K562 (cell line): ENCODE results near the gene LRMDA. TPM values are rescaled to one million over a fixed set of nuclear protein-coding genes. Genes with fewer than 3 reads are reported as not detected.

Experiments
- ATAC-seq: fragments of 200-7000 bp; cut with Tn5 transposase; 3 replicates; pipeline ENCODE4 v1.9.1; 2020; ENCODE audit warnings: moderate library complexity
- BruUV-seq: library from RNA; stranded (reverse); fragments of 400-500 nt; replicated peaks from 2 replicates; lab custom pipeline; 2021; lab: Mats Ljungman, UMichigan
- CTCF ChIA-PET: fragments of 300-600 bp; formaldehyde crosslinking; extraction: SDS; loops from one replicate; lab custom pipeline; 2021; ENCODE audit warnings: low intra/inter-chr PET ratio; lab: Yijun Ruan, JAX
- POLR2A ChIA-PET: fragments of 300-600, 350-650 bp; sonication (Branson Sonifier 250); formaldehyde crosslinking; extraction: SDS; loops from one replicate; lab custom pipeline; 2021; ENCODE audit warnings: antibody characterized with exemption, inconsistent platforms; lab: Yijun Ruan, JAX
- DNase-seq, 4 experiments: peaks; one replicate each; pipeline versions ENCODE4 v3.0.0 to v3.0.0-alpha.2; 2011 to 2018; ENCODE audit warnings: low spot score in 3 of 4, mixed read lengths in 3 of 4; ENCODE audit errors: extremely low read depth in 1 of 4
- FAIRE-seq: peaks from 2 replicates; lab custom pipeline; 2011; peaks lifted over from hg19 to GRCh38; lab: Jason Lieb, UNC
- H2AFZ ChIP-seq: 2 replicates; pipeline ENCODE4 v1.6.0; 2011; ENCODE audit warnings: low read depth, low read length, control low read depth, inconsistent platforms
- H3K27ac ChIP-seq: fragments of 200-600 bp; 3 replicates; pipeline ENCODE4 v1.8.0; 2011; ENCODE audit warnings: low read depth, mild to moderate bottlenecking, control low read depth, inconsistent platforms, low read length, moderate library complexity, mixed read lengths; ENCODE audit errors: extremely low read depth
- H3K27me3 ChIP-seq, 2 experiments: fragments of 300-600 bp in 1 of 2; 2 replicates in 1 of 2; 3 replicates in 1 of 2; pipeline versions ENCODE4 v1.6.0 to v1.8.0; 2011; ENCODE audit warnings: inconsistent platforms in 2 of 2, low read length in 2 of 2, mild to moderate bottlenecking in 1 of 2, mixed read lengths in 1 of 2, moderate library complexity in 1 of 2; ENCODE audit not compliant: control insufficient read depth in 2 of 2, insufficient read depth in 2 of 2
- H3K36me3 ChIP-seq: fragments of 300-600 bp; 3 replicates; pipeline ENCODE4 v1.8.0; 2011; ENCODE audit warnings: mild to moderate bottlenecking, low read length, inconsistent platforms; ENCODE audit not compliant: control insufficient read depth, insufficient read depth
- H3K4me1 ChIP-seq, 2 experiments: fragments of 200-600 bp in 1 of 2; replicated peaks in 1 of 2; 2 replicates in 1 of 2; 3 replicates in 1 of 2; pipeline versions ENCODE4 v1.5.1 to v1.8.0; 2011; ENCODE audit warnings: inconsistent platforms in 2 of 2, low read length in 2 of 2, mild to moderate bottlenecking in 1 of 2, mixed read lengths in 1 of 2, moderate library complexity in 1 of 2; ENCODE audit not compliant: control insufficient read depth in 2 of 2, insufficient read depth in 2 of 2
- H3K4me2 ChIP-seq: 2 replicates; pipeline ENCODE4 v1.6.1; 2011; ENCODE audit warnings: low read length, control low read depth, inconsistent platforms, mixed read lengths; ENCODE audit not compliant: insufficient read depth
- H3K4me3 ChIP-seq: fragments of 200-600 bp; sonication (generic), shearing (Covaris generic); 2 replicates; pipeline ENCODE4 v1.5.1; 2016; ENCODE audit warnings: control low read depth, inconsistent platforms
- H3K79me2 ChIP-seq: fragments of 200-600 bp; 3 replicates; pipeline ENCODE4 v1.8.0; 2011; ENCODE audit warnings: low read length, inconsistent platforms; ENCODE audit not compliant: control insufficient read depth, insufficient read depth
- H3K9ac ChIP-seq, 2 experiments: 2 replicates each; pipeline versions ENCODE4 v1.6.0 to v1.6.1; 2011; ENCODE audit warnings: low read depth in 2 of 2, low read length in 2 of 2, control low read depth in 1 of 2, inconsistent platforms in 1 of 2, mild to moderate bottlenecking in 1 of 2, mixed read lengths in 1 of 2; ENCODE audit not compliant: insufficient read depth in 1 of 2
- H3K9me1 ChIP-seq: one replicate; pipeline ENCODE4 v1.6.0; 2011; ENCODE audit warnings: inconsistent platforms, mild to moderate bottlenecking, low read length, moderate library complexity; ENCODE audit not compliant: control insufficient read depth, insufficient read depth
- H3K9me3 ChIP-seq: replicated peaks from 2 replicates; pipeline ENCODE4 v1.5.1; 2011; ENCODE audit warnings: low read depth, low read length, inconsistent platforms; ENCODE audit not compliant: control insufficient read depth, insufficient read depth
- H4K20me1 ChIP-seq: replicated peaks from 2 replicates; pipeline ENCODE4 v1.6.1; 2011; ENCODE audit warnings: low read length, inconsistent platforms, mixed read lengths; ENCODE audit not compliant: control insufficient read depth, insufficient read depth
- CEBPG ChIP-seq, 3 experiments: fragments of 200-800 bp in 1 of 3; sonication (Bioruptor generic) in 1 of 3; sonication (generic) in 1 of 3; formaldehyde crosslinking in 1 of 3; IDR thresholded peaks in 2 of 3; conservative IDR thresholded peaks in 1 of 3; 2 replicates each; pipeline versions ENCODE4 v1.6.1 to v1.8.0; 2016 to 2022; ENCODE audit warnings: missing compliant biosample characterization in 2 of 3, missing genetic modification characterization in 2 of 3, mild to moderate bottlenecking in 1 of 3, missing genetic modification reagents in 1 of 3
- ERF ChIP-seq: fragments of 450-650 bp; formaldehyde crosslinking; IDR thresholded peaks from 2 replicates; pipeline ENCODE4 v1.4.0; 2020; ENCODE audit warnings: mild to moderate bottlenecking, mixed read lengths
- HNRNPL ChIP-seq: fragments of 200-400 bp; formaldehyde crosslinking; IDR thresholded peaks from 2 replicates; pipeline ENCODE4 v1.6.1; 2017; ENCODE audit warnings: low read depth, mild to moderate bottlenecking, low read length
- KLF1 ChIP-seq: fragments of 450-650 bp; IDR thresholded peaks from 2 replicates; pipeline ENCODE4 v1.6.1; 2016; ENCODE audit warnings: missing genetic modification characterization, missing compliant biosample characterization
- ZC3H11A ChIP-seq: IDR thresholded peaks from 2 replicates; pipeline ENCODE4 v1.6.1; 2012; ENCODE audit warnings: low read depth, low read length, improper control_type of control experiment
- ZNF408 ChIP-seq: fragments of 250-450 bp; sonication (Bioruptor Pico); IDR thresholded peaks from 2 replicates; pipeline ENCODE4 v1.4.0; 2020; ENCODE audit warnings: low read depth, mild to moderate bottlenecking, moderate library complexity
- WGBS: fragments of 100-300 bp; shearing (Covaris generic); methylation state at CpG from one replicate; pipeline ENCODE4 v1.1.6; 2016; ENCODE audit warnings: low coverage, mixed read lengths; ENCODE audit not compliant: insufficient coverage; ENCODE audit errors: missing lambda C conversion rate; 5-methylcytosine and 5-hydroxymethylcytosine counted together
- in situ Hi-C: fragments of 300-500 bp; cut with MboI; formaldehyde crosslinking; loops from 4 replicates; pipeline ENCODE4 v1.15.0; 2018; ENCODE audit warnings: inconsistent platforms, mixed read lengths
- intact Hi-C: fragments of 100-400 bp; cut with micrococcal nuclease; formaldehyde crosslinking; loops from 2 replicates; pipeline ENCODE4 v1.14.2; 2022
- polyA plus RNA-seq, 8 experiments: library from polyadenylated mRNA; depleted of rRNA in 4 of 8; stranded (reverse) in 5 of 8; unstranded in 3 of 8; fragments of >200 nt; fragmentation: Nextera tagmentation in 2 of 8; fragmentation: Illumina TruSeq in 1 of 8; extraction: Ambion mirVana in 2 of 8; extraction: Trizol in 1 of 8; gene quantifications; 2 replicates each; pipeline versions ENCODE4 v1.2.1 to v1.2.3, GENCODE V29; 2011 to 2014; ENCODE audit warnings: inconsistent platforms in 1 of 8, missing spikeins in 1 of 8
- total RNA-seq, 7 experiments: library from RNA; depleted of rRNA in 6 of 7; stranded (reverse); fragments of >200 nt in 6 of 7; fragmentation: Illumina TruSeq in 2 of 7; extraction: Trizol in 2 of 7; gene quantifications; 2 replicates each; pipeline versions ENCODE4 v1.2.1 to v1.2.3, GENCODE V29; 2011 to 2021; ENCODE audit warnings: low replicate concordance in 1 of 7
- TF ChIP-seq, protein P1 (sequence below): sonication (generic); formaldehyde crosslinking; IDR thresholded peaks from 2 replicates; pipeline ENCODE4 v1.8.1; 2023; ENCODE audit warnings: mild to moderate bottlenecking, missing genetic modification reagents
- TF ChIP-seq, protein P2 (sequence below): fragments of 250-450 bp; sonication (Bioruptor Pico); IDR thresholded peaks from 2 replicates; pipeline ENCODE4 v1.5.0; 2022; ENCODE audit warnings: mild to moderate bottlenecking
- TF ChIP-seq, protein P3 (sequence below): sonication (generic); formaldehyde crosslinking; IDR thresholded peaks from 2 replicates; pipeline ENCODE4 v1.8.0; 2022; ENCODE audit warnings: missing genetic modification reagents, mild to moderate bottlenecking, borderline replicate concordance

The LRMDA gene
- total and polyA plus RNA-seq, 9 of the 15 experiments (the other 6 are each of a cell fraction or from before 2014, with no cell fraction given), result 0.25 TPM; not detected in 8

DNA sequence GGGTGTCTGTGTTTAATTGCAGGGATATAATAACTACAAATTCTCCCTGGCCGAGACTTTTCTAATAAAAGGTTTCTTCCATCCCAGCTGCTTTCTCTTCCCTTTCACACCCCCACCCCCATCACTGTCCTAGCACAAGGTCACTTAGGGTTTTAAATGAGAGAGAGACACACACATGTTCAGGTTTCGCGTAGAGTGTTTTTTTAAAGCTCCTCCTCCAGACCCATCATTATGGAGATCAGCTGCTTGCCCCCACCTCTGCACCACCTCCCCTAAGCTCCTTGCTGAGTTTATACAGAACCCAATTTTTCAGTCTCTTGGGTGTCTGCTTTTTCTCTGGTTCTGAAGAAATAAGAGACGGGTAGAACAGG lies 18.6 kb downstream of the LRMDA start (continued):
- TF ChIP-seq, protein P1, sequence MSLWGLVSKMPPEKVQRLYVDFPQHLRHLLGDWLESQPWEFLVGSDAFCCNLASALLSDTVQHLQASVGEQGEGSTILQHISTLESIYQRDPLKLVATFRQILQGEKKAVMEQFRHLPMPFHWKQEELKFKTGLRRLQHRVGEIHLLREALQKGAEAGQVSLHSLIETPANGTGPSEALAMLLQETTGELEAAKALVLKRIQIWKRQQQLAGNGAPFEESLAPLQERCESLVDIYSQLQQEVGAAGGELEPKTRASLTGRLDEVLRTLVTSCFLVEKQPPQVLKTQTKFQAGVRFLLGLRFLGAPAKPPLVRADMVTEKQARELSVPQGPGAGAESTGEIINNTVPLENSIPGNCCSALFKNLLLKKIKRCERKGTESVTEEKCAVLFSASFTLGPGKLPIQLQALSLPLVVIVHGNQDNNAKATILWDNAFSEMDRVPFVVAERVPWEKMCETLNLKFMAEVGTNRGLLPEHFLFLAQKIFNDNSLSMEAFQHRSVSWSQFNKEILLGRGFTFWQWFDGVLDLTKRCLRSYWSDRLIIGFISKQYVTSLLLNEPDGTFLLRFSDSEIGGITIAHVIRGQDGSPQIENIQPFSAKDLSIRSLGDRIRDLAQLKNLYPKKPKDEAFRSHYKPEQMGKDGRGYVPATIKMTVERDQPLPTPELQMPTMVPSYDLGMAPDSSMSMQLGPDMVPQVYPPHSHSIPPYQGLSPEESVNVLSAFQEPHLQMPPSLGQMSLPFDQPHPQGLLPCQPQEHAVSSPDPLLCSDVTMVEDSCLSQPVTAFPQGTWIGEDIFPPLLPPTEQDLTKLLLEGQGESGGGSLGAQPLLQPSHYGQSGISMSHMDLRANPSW (CRISPR knock-in tag), result no peak
- no peak for TF ChIP-seq ZC3H11A
- TF ChIP-seq, protein P2, sequence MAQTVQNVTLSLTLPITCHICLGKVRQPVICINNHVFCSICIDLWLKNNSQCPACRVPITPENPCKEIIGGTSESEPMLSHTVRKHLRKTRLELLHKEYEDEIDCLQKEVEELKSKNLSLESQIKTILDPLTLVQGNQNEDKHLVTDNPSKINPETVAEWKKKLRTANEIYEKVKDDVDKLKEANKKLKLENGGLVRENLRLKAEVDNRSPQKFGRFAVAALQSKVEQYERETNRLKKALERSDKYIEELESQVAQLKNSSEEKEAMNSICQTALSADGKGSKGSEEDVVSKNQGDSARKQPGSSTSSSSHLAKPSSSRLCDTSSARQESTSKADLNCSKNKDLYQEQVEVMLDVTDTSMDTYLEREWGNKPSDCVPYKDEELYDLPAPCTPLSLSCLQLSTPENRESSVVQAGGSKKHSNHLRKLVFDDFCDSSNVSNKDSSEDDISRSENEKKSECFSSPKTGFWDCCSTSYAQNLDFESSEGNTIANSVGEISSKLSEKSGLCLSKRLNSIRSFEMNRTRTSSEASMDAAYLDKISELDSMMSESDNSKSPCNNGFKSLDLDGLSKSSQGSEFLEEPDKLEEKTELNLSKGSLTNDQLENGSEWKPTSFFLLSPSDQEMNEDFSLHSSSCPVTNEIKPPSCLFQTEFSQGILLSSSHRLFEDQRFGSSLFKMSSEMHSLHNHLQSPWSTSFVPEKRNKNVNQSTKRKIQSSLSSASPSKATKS, result no peak

DNA sequence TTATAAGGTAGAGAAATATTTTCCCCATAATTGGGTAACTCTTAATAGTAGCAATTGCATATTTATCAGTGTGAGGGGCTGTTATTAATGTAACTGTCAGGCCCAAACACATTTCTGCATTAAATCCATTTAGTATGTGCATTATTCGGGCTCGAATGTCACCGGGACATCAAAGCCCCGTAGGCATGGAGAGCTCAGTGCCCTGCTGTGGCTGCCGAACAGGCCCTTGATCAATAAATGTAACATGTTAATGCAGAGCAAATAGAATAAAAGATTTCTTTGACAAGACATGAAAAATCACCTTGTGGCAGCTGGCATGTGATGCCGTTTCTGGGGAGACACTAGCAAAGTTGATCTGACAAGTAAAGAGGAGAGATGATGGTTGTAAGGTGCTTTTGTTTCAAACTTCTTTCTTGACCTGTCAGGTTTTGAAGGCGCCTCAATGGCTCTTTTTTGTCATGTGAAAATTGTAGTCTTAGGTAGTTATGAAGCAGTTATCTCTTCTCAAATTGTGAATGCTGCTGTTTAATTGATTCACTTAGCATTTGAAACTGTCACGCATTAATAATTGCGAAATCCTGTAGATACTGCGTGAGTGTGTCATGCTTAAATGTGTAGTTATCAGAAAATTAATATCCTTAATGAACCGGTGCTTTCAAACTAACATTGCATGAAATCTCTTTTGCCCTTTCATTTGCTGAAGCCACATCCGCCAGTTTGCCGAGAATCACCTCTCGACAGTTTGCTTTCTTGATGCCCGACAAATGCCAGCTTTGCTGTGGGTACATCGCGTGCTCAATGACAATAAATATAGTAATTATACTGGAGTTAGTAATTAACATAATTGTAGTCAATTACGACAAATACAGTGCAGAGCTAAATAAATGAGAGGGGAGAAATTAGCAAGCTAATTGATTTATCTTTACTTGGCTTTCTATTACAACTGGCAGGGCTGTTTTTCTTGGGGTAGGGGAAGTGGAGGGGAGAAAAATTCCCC lies 19.5 kb downstream of the LRMDA start:
- intact Hi-C loops, result no loop called here
- no peaks in the 10 kb centered on the region for H3K36me3 ChIP-seq
- H4K20me1 ChIP-seq, result no peaks in the 10 kb centered on the region
- no peak overlapping the region for H3K9ac ChIP-seq
- no peaks in the 10 kb centered on the region for H3K9me3 ChIP-seq
- no peak for DNase-seq
- no peak overlapping the region for H2AFZ ChIP-seq
- in situ Hi-C loops, result no loop called here
- no TSS peak for BruUV-seq
- POLR2A ChIA-PET, result interaction anchor here (0.6 kb wide), 1 partner anchor 337 kb away, joined by 4 read pairs; no protein-coding TSS in a partner anchor
- no peaks in the 10 kb centered on the region for H3K4me1 ChIP-seq
- H3K9me1 ChIP-seq, result no peaks in the 10 kb centered on the region
- no peaks in the 10 kb centered on the region for H3K79me2 ChIP-seq
- FAIRE-seq, result no peak
- peaks cover 19% of the 10 kb centered on the region in 2 experiments; a peak in 4 of 5 replicates for H3K27me3 ChIP-seq
- H3K27ac ChIP-seq, result no peak overlapping the region
- CTCF ChIA-PET, result no interaction called here
- H3K4me3 ChIP-seq, result no peak overlapping the region
- 2% methylated on average over 18 of the region's 18 CpGs for WGBS
- ATAC-seq, result no peak
- no peak overlapping the region for H3K4me2 ChIP-seq
- TF ChIP-seq KLF1 (tag) (no peak), CEBPG (CRISPR knock-in tag; IDR thresholded peaks at IDR 0.05) (no peak), CEBPG (tag; conservative IDR thresholded peaks at IDR 0.05 in 1 of 2, IDR thresholded peaks at IDR 0.05 in 1 of 2) (0 out of 4 replicates have a peak, but pooled peaks of 1 of the 2 experiments have one; percentile 16), ERF (no peak), ZNF408 (CRISPR knock-in tag) (no peak), HNRNPL (no peak)
- TF ChIP-seq, protein P3, sequence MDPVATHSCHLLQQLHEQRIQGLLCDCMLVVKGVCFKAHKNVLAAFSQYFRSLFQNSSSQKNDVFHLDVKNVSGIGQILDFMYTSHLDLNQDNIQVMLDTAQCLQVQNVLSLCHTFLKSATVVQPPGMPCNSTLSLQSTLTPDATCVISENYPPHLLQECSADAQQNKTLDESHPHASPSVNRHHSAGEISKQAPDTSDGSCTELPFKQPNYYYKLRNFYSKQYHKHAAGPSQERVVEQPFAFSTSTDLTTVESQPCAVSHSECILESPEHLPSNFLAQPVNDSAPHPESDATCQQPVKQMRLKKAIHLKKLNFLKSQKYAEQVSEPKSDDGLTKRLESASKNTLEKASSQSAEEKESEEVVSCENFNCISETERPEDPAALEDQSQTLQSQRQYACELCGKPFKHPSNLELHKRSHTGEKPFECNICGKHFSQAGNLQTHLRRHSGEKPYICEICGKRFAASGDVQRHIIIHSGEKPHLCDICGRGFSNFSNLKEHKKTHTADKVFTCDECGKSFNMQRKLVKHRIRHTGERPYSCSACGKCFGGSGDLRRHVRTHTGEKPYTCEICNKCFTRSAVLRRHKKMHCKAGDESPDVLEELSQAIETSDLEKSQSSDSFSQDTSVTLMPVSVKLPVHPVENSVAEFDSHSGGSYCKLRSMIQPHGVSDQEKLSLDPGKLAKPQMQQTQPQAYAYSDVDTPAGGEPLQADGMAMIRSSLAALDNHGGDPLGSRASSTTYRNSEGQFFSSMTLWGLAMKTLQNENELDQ (CRISPR knock-in tag), result no peak
